Measurements from ENCODE around the gene MAN1A1.
"Not testable (repeated sequence)": the region's sequence is repeated elsewhere in the genome, so short reads cannot be mapped to it uniquely, and the experiment has no call there.

Gene MAN1A1

DNA sequence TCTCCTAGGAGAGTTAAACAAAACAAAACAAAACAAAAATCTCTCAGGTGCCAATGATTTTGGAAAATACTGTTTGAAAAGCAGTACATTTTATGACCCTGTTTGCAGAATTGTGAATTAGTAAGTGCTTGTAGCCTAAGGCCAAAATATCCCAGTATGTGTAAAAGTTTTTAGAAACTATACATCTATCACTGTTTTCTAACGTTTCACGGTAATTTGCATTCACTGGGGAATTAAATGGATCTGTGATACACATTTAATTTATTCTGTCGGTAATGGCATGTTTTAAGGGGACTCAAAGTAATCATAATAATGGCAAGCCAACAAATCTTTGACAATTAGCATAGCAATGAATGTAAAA lies 175.5 kb downstream of the MAN1A1 start:
- no peak for DNase-seq (ENCODE audit: low read depth in 2 of 2, low spot score in 1 of 2)

- no peak for DNase-seq (ENCODE audit: low read depth in 2 of 2, low spot score in 1 of 2)
Observed at GRCh38 chr6:119173249-119174084, 176.1 kb downstream of the MAN1A1 start.

GRCh38 chr6:119172824-119173223 lies 176.7 kb downstream of the MAN1A1 start:
- no peak for DNase-seq (ENCODE audit: low read depth in 2 of 2, low spot score in 1 of 2)

- DNase-seq (ENCODE audit: low read depth in 2 of 2, low spot score in 1 of 2): no peak
Observed at GRCh38 chr6:119171864-119172588, 177.5 kb downstream of the MAN1A1 start.

DNA sequence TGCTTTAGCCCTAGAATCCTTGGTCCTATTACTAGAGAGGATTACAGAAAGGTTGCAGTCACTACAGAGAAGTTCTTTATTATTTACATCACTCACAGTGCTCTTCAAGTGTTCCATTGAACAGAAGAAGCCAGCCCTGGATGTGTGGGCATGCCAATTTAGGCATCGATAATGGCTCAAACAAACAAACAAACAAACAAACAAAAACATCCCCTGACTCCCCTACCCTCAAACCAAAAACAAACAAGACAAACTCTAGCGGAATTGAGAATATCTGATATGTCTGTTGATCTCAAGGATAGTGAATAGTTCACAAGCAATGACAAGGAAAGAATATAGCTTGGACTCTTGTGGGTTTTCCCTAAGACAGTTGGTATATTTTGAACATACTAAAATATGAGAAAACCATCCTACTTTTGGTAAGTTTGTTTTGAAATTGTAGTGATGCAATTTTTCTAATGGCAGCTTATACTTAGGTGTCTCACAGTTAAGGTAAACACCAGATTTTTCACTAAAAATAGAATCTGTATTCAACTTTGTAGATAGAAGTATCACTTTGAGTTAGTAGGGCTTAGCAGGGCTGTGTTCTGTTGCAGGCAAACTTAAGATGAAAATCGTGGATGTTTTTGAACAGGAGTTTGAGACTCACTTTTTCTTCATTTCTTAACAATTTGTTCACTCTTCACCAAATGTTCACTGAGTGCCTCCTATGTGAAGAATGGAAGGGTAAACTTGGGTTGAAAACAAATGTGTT lies 178.3 kb downstream of the MAN1A1 start:
- no peak for DNase-seq (ENCODE audit: low read depth in 2 of 2, low spot score in 1 of 2)

DNA sequence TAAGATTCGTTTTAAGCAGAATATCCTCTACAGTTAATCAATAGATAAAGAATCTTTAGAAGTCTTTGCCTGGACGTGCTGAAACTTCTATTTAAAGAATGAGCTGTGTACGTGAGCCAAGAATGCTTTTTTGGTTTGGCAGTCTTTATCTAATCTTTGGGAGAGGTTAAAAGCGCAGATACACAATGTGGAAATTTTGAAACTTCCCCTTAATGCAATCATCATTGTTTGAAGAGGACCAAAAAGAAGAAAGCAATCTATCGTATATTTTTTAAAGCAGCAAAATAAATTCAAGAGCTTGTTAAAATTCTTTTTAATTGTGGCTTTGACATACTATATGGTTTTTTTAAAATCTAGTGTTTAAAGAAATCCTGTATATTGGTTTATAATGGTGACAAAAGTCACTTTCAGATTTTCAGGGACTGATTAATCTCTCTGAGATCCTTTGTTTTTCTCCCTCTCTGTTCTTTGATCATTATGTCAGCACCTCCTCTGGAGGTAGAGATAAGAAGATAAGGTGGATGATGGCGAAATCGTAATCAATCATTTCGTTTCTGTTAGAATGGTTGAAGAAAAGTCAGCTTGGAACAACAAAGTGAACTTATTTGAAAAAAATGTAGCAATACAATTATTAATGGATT lies 179.0 kb downstream of the MAN1A1 start:
- no peak for DNase-seq (ENCODE audit: low read depth in 2 of 2, low spot score in 1 of 2)

DNA sequence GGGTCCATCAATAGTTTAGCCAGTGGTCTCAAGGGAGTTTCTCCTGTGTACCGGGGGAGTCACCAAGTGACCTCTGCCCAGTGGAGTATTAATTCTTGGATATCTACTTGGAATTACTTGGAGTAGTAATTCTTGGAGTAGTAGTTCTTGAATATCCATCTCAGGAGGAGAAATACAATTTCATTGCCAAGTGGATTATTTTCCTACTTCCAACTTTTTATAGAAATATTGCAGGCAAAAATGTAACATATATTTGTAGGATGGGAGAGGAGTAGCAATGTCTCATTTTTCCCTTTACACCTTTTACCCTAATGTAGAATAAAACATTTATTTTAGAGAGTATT lies 179.5 kb downstream of the MAN1A1 start:
- DNase-seq (ENCODE audit: low read depth in 2 of 2, low spot score in 1 of 2): no peak

GRCh38 chr6:119169355-119169754 lies 180.2 kb downstream of the MAN1A1 start:
- DNase-seq (ENCODE audit: low read depth in 2 of 2, low spot score in 1 of 2): not testable (repeated sequence)

DNA sequence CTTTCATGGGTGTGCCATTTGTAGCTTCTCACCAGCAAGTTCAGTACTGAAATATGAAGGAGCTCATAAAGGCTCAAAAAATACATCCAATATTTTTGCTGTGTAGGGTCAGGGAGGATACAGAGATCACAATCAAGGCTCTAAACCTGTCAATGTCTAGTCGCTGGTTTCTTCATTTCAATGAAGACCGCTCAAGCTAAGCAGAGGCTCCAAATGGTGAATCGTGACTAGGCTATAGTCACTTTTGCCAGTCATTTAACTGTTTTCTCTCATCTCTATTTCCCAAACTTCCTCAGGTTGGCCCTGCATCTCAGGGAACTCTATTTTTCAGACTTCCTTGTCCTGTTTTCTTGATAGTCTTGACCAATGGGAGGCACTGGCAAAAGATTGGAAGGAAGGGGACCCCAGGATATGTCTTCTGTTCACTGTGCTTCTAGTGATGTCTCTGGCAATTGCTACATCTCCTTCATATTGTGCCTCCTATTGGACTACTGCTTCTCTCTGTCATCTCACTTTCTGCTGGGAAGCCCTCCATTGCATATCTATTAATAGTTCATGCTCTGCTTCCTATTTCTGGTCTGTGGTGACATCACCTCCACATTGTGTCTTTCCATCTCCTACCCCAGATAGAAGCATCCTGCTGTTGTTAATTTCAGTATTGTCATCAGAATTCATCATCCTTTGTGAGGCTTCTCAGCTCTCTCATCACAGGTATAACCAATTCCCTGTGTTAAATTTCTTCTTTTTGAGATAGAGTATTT lies 183.4 kb downstream of the MAN1A1 start:
- no peak for DNase-seq (ENCODE audit: low read depth in 2 of 2, low spot score in 1 of 2)

DNA sequence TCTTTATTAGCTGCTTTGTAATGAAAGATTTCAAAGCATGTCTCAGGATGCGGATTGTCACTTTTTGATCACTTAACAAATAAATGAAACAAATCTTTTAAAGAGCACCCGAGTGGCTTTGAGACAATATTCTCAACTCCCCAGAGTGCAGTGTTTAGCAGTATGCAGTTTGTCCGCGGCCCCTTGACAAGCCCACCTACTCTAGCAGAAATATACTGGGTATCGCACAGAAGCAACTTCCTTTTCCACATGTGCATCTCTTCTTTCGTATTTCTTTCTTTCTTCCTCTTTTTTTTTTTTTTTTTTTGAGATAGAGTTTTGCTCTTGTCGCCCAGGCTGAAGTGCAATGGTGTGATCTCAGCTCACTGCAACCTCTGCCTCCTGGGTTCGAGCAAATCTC lies 186.6 kb downstream of the MAN1A1 start:
- DNase-seq (ENCODE audit: low read depth in 2 of 2, low spot score in 1 of 2): no peak

GRCh38 chr6:119162134-119162775 lies 187.3 kb downstream of the MAN1A1 start:
- no peak for DNase-seq (ENCODE audit: low read depth in 2 of 2, low spot score in 1 of 2)

DNA sequence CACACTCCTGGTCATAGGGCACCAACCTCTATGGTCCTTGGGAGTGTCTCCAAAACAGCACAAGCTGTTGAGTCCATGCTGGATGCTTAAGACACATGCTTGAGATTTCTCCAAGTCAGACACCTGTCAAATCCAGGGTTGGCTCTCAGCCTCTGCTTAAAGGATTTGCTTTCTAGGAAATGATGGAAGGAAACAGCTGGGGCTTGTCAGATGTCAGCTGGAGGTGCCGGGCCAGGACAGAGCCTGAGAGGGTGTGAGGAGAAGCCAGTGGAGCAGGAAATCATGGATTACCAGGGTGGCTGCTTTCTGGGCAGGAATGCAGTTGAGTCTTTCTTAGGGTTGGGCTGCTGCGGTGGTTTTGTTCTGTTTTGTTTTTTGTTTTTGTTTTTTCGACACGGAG lies 188.1 kb downstream of the MAN1A1 start:
- no peak for DNase-seq (ENCODE audit: low read depth in 2 of 2, low spot score in 1 of 2)

DNA sequence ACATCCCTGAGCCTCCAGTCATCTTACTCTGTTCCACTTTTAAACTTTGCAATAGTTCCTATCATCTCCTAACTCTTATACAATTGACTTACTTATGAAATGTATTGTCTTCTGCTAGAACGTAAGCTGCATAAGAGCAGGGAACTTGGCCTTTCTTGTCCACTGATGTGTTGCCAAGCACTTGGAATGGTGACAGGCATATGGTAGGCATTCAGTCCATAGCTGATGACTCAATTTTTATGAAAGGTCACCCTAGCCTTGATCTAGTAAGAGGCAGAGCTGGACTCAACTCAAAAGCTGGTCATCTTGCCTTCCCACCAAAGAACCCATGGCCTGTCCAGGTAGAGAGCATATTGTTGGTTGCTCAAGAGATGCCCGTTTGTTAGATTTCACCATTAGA lies 188.7 kb downstream of the MAN1A1 start:
- DNase-seq (ENCODE audit: low read depth in 2 of 2, low spot score in 1 of 2): no peak

DNA sequence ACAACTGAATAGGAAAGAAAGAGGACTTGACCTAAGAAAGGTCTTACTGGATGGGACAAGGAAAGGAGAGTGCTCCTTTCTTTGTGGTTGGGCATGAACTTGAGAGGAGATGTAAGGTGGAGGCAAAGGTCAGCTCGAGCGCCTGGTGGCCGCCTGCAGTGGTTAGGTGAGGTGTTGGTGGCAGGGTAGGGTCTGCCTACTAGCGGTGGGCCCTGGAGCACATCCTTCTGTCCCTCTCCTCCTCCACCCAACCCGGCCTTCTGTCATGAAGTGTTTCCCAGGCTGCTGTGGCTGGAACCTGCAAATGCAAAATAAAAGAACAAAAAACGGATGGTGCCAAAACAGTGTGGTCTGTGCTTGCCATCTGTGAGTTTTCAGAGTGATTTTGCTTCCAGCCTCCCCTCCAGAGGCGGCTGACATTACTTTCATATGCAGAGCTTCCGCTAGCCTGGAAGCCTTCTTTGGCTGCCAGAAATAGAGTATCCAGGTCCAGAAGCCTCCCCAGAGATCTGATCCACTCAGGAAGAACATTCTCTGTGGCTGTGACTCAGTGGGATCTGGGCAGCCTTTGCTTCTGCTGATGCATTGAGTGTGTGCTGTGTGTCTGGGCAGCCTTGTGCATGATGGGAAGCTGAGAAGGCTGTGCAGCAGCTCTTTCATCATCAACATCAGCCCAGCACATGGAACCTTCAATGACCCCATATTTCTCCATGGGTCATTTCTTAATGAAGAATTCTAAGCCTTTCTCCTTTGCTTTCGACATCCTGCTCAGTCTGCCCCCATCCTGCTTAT lies 191.3 kb downstream of the MAN1A1 start:
- DNase-seq (ENCODE audit: low read depth in 2 of 2, low spot score in 1 of 2): no peak

DNA sequence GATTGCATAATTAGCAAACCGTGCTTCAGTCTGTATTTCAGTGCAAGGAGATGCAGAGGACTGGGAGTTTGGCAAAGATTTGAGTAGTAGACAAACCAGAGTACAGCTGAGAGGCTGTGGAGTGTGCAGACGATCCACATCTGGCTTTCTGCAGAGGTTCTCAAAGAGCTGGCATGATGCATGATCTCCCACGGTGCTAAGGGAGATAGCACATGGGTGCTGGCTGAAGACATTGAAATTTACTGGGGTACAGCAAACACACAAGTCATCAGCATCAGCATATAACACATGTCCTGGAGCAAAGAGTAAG lies 192.1 kb downstream of the MAN1A1 start:
- DNase-seq (ENCODE audit: low read depth in 2 of 2, low spot score in 1 of 2): no peak

DNA sequence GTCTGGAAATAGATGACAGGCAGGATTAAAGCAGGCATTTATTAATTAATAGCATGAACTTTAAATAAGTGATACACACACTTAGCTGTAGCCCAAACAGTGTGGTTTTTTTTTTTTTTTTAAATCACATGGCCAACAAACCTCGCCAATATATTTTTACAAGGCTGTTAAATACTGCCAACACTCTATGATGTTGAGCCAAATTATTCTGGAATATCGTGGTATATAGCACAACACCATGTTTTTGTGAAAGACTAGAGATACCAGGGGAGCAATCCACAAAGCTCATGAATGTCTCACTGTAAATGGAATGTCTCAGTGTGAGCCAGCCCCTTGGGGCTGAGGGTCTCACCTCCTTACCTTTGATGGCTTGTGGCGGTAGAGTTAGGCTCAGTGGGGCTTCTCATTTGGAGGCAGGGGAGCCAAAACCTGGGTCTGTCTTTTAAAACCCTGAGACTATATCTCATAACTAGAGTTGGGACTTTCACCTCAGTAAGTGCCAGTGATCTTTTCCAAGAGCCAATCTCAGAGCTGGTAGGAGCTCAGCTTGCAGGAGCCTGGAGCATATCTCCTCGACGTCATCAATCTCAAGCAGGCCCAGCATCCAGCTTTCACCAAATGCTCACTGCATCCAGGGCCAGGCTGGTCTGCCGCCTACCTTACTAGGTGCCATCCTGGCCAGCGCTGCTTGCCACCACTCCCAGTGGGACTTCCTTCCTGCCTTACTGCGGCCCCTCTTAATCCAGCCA lies 192.6 kb downstream of the MAN1A1 start:
- DNase-seq (ENCODE audit: low read depth in 2 of 2, low spot score in 1 of 2): no peak

- not testable (repeated sequence) for DNase-seq (ENCODE audit: low read depth in 2 of 2, low spot score in 1 of 2)
Observed at GRCh38 chr6:119156082-119156481, 193.5 kb downstream of the MAN1A1 start.

- DNase-seq (ENCODE audit: low read depth in 2 of 2, low spot score in 1 of 2): no peak
Observed at GRCh38 chr6:119152187-119152586, 197.4 kb downstream of the MAN1A1 start.
